Gastroesophageal sphincter (tissue), 3 donors: ENCODE measurements around the gene TSPAN13.

Source experiments
- EP300 ChIP-seq: sonication (generic); formaldehyde crosslinking; IDR thresholded peaks from one replicate; pipeline ENCODE4 v1.6.1; 2017; ENCODE audit warnings: antibody characterized with exemption, mild to moderate bottlenecking
- POLR2A ChIP-seq, 2 donors: fragments of 450-650 bp; IDR thresholded peaks; one replicate each; pipeline ENCODE4 v1.6.1; 2017; ENCODE audit warnings: antibody characterized with exemption in 2 of 2, mild to moderate bottlenecking in 2 of 2, moderate library complexity in 1 of 2
- POLR2AphosphoS5 ChIP-seq: sonication (generic); formaldehyde crosslinking; IDR thresholded peaks from one replicate; pipeline ENCODE4 v1.6.1; 2017; ENCODE audit warnings: antibody characterized with exemption
- TF ChIP-seq, protein P1 (sequence below), 4 experiments: fragments of 200-600 bp in 2 of 4; fragments of 450-650 bp in 2 of 4; sonication (generic) in 1 of 4; IDR thresholded peaks; one replicate each; pipeline ENCODE4 v1.5.1; 2017 to 2019; ENCODE audit warnings: antibody characterized with exemption in 4 of 4, mild to moderate bottlenecking in 2 of 4, moderate library complexity in 2 of 4

DNA sequence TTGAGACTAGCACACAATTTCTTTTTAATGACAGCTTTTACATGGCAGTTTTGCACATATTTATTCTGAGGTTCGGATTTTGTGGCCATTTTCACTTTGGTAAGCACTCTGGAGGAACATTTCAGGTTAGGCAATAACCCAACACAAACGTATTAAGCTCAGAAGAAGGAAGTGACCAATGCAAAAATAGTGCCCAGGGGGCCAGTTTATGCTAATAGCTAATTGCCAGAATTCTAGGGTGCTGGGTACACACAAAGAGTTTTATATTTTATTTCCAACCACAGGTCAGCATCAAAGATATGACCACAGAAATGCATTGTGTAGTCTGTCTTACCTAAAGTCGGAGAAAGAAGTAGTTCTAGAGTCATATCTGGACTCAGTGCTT lies 59.7 kb downstream of the TSPAN13 start:
- TF ChIP-seq POLR2A (IDR thresholded peaks at IDR 0.05) = no peak
- TF ChIP-seq POLR2AphosphoS5 = no peak
- TF ChIP-seq, protein P1, sequence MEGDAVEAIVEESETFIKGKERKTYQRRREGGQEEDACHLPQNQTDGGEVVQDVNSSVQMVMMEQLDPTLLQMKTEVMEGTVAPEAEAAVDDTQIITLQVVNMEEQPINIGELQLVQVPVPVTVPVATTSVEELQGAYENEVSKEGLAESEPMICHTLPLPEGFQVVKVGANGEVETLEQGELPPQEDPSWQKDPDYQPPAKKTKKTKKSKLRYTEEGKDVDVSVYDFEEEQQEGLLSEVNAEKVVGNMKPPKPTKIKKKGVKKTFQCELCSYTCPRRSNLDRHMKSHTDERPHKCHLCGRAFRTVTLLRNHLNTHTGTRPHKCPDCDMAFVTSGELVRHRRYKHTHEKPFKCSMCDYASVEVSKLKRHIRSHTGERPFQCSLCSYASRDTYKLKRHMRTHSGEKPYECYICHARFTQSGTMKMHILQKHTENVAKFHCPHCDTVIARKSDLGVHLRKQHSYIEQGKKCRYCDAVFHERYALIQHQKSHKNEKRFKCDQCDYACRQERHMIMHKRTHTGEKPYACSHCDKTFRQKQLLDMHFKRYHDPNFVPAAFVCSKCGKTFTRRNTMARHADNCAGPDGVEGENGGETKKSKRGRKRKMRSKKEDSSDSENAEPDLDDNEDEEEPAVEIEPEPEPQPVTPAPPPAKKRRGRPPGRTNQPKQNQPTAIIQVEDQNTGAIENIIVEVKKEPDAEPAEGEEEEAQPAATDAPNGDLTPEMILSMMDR (IDR thresholded peaks at IDR 0.05) = no peak
- TF ChIP-seq EP300 = no peak
